Effector memory CD4-positive, alpha-beta T cell (primary cell): Measurements from ENCODE around the gene COG6.
A peak's percentile ranks its signal among the peaks of the same experiment; 100 is the strongest.

Source experiments
- DNase-seq, 3 donors: peaks; one replicate each; pipeline ENCODE4 v3.0.0-alpha.2; 2020
- H3K27ac ChIP-seq: 2 replicates; pipeline ENCODE4 v1.7.0; 2013; ENCODE audit warnings: mild to moderate bottlenecking, low read length, moderate library complexity; ENCODE audit not compliant: insufficient read depth, poor library complexity, severe bottlenecking
- H3K27me3 ChIP-seq: replicated peaks from 2 replicates; pipeline ENCODE4 v1.7.0; 2013; ENCODE audit warnings: mild to moderate bottlenecking, low read length; ENCODE audit not compliant: insufficient read depth, control insufficient read depth, poor library complexity, severe bottlenecking
- H3K36me3 ChIP-seq: 2 replicates; pipeline ENCODE4 v1.7.0; 2013; ENCODE audit warnings: mild to moderate bottlenecking, low read length, moderate library complexity; ENCODE audit not compliant: control insufficient read depth, insufficient read depth
- H3K4me1 ChIP-seq: 2 replicates; pipeline ENCODE4 v1.7.0; 2013; ENCODE audit warnings: low read length, mild to moderate bottlenecking; ENCODE audit not compliant: control insufficient read depth, insufficient read depth, poor library complexity, severe bottlenecking
- H3K4me3 ChIP-seq: 2 replicates; pipeline ENCODE4 v1.7.0; 2013; ENCODE audit warnings: low read length, low read depth, mild to moderate bottlenecking; ENCODE audit not compliant: insufficient read depth, poor library complexity, severe bottlenecking
- H3K9me3 ChIP-seq: 2 replicates; pipeline ENCODE4 v1.7.0; 2013; ENCODE audit warnings: mild to moderate bottlenecking, low read length, moderate library complexity; ENCODE audit not compliant: control insufficient read depth

The COG6 gene

GRCh38 chr13:39777527-39778061, 122.1 kb downstream of the COG6 start:
- DNase-seq, result no peak

GRCh38 chr13:39779337-39780265, 124.1 kb downstream of the COG6 start:
- H3K27ac ChIP-seq, result no peak overlapping the region

More at GRCh38 chr13:39777527-39778061, 122.1 kb downstream of the COG6 start:
- Histone ChIP-seq H3K4me1 (peaks cover 12% of the 10 kb centered on the region), H3K9me3 (no peaks in the 10 kb centered on the region), H3K4me3 (no peak overlapping the region), H3K36me3 (no peaks in the 10 kb centered on the region), H3K27ac (no peak overlapping the region), H3K27me3 (no peaks in the 10 kb centered on the region)

GRCh38 chr13:39780711-39781110, 125.2 kb downstream of the COG6 start:
- DNase-seq, result no peak
- no peaks in the 10 kb centered on the region for H3K9me3 ChIP-seq
- H3K27me3 ChIP-seq, result no peaks in the 10 kb centered on the region
- H3K36me3 ChIP-seq, result no peaks in the 10 kb centered on the region
- H3K27ac ChIP-seq, result no peak overlapping the region
- H3K4me3 ChIP-seq, result no peak overlapping the region
- H3K4me1 ChIP-seq, result peaks cover 12% of the 10 kb centered on the region

More at GRCh38 chr13:39779337-39780265, 124.1 kb downstream of the COG6 start:
- H3K4me3 ChIP-seq, result no peak overlapping the region
- peak in 1 of 3 donors; percentile 17 for DNase-seq
- no peaks in the 10 kb centered on the region for H3K36me3 ChIP-seq
- no peaks in the 10 kb centered on the region for H3K27me3 ChIP-seq
- peaks cover 12% of the 10 kb centered on the region for H3K4me1 ChIP-seq
- no peaks in the 10 kb centered on the region for H3K9me3 ChIP-seq

- Histone ChIP-seq H3K27ac (no peak overlapping the region), H3K36me3 (no peaks in the 10 kb centered on the region), H3K27me3 (no peaks in the 10 kb centered on the region), H3K4me1 (peaks cover 12% of the 10 kb centered on the region), H3K4me3 (no peak overlapping the region), H3K9me3 (no peaks in the 10 kb centered on the region)
- DNase-seq, result no peak
These were observed 125.9 kb downstream of the COG6 start for GRCh38 chr13:39781381-39781780.

GRCh38 chr13:39783051-39783450, 127.6 kb downstream of the COG6 start:
- H3K27ac ChIP-seq, result no peak overlapping the region
- no peak overlapping the region for H3K4me3 ChIP-seq
- no peaks in the 10 kb centered on the region for H3K27me3 ChIP-seq
- DNase-seq, result no peak
- H3K9me3 ChIP-seq, result no peaks in the 10 kb centered on the region
- no peaks in the 10 kb centered on the region for H3K36me3 ChIP-seq
- H3K4me1 ChIP-seq, result peaks cover 12% of the 10 kb centered on the region

- no peak for DNase-seq
- no peaks in the 10 kb centered on the region for H3K36me3 ChIP-seq
- no peak overlapping the region for H3K4me3 ChIP-seq
- peaks cover 5% of the 10 kb centered on the region for H3K4me1 ChIP-seq
- H3K9me3 ChIP-seq, result no peaks in the 10 kb centered on the region
- no peaks in the 10 kb centered on the region for H3K27me3 ChIP-seq
- no peak overlapping the region for H3K27ac ChIP-seq
These were observed 128.9 kb downstream of the COG6 start for GRCh38 chr13:39784347-39784746.

GRCh38 chr13:39786091-39786490, 130.6 kb downstream of the COG6 start:
- H3K27me3 ChIP-seq, result no peaks in the 10 kb centered on the region
- no peaks in the 10 kb centered on the region for H3K4me1 ChIP-seq
- no peak overlapping the region for H3K27ac ChIP-seq
- H3K36me3 ChIP-seq, result no peaks in the 10 kb centered on the region
- H3K4me3 ChIP-seq, result no peak overlapping the region
- DNase-seq, result no peak
- no peaks in the 10 kb centered on the region for H3K9me3 ChIP-seq

GRCh38 chr13:39787086-39787487, 131.6 kb downstream of the COG6 start:
- no peaks in the 10 kb centered on the region for H3K9me3 ChIP-seq
- no peak overlapping the region for H3K27ac ChIP-seq
- H3K36me3 ChIP-seq, result no peaks in the 10 kb centered on the region
- DNase-seq, result no peak
- H3K4me1 ChIP-seq, result no peaks in the 10 kb centered on the region
- no peaks in the 10 kb centered on the region for H3K27me3 ChIP-seq
- no peak overlapping the region for H3K4me3 ChIP-seq

GRCh38 chr13:39788102-39788501, 132.6 kb downstream of the COG6 start:
- no peak overlapping the region for H3K4me3 ChIP-seq
- DNase-seq, result no peak
- no peaks in the 10 kb centered on the region for H3K9me3 ChIP-seq
- no peak overlapping the region for H3K27ac ChIP-seq
- H3K27me3 ChIP-seq, result no peaks in the 10 kb centered on the region
- H3K4me1 ChIP-seq, result no peaks in the 10 kb centered on the region
- H3K36me3 ChIP-seq, result no peaks in the 10 kb centered on the region

- H3K9me3 ChIP-seq, result no peaks in the 10 kb centered on the region
- no peak overlapping the region for H3K27ac ChIP-seq
- DNase-seq, result no peak
- no peak overlapping the region for H3K4me3 ChIP-seq
- H3K4me1 ChIP-seq, result no peaks in the 10 kb centered on the region
- H3K27me3 ChIP-seq, result no peaks in the 10 kb centered on the region
- no peaks in the 10 kb centered on the region for H3K36me3 ChIP-seq
These were observed 134.0 kb downstream of the COG6 start for GRCh38 chr13:39789451-39789850.
